LNCAP (cell line): Measurements from ENCODE around the gene CDC42EP5.

ENCODE experiments used
- TF ChIP-seq, protein P1 (sequence below): fragments of 450-650 bp; IDR thresholded peaks from 2 replicates; pipeline ENCODE4 v1.5.1; 2017; ENCODE audit warnings: mild to moderate bottlenecking

The CDC42EP5 gene

DNA sequence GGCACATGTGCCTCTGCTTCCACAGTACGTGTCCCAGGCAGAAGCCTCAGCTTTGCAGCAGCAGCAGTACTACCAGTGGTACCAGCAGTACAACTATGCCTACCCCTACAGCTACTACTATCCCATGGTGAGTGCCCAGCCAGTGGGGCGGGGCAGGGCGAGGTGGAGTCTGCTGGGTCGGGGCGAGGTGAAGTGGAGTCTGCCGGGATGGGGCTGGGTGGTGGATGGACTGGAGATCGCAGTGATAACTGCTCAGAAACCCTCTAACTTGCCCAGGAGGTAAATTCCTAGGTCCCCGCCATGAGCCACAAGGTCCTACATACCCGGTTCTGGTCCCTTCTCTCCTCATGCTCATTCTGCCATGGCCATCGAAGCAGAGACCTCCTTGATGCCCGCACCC lies 20.5 kb downstream of the CDC42EP5 start:
- TF ChIP-seq, protein P1, sequence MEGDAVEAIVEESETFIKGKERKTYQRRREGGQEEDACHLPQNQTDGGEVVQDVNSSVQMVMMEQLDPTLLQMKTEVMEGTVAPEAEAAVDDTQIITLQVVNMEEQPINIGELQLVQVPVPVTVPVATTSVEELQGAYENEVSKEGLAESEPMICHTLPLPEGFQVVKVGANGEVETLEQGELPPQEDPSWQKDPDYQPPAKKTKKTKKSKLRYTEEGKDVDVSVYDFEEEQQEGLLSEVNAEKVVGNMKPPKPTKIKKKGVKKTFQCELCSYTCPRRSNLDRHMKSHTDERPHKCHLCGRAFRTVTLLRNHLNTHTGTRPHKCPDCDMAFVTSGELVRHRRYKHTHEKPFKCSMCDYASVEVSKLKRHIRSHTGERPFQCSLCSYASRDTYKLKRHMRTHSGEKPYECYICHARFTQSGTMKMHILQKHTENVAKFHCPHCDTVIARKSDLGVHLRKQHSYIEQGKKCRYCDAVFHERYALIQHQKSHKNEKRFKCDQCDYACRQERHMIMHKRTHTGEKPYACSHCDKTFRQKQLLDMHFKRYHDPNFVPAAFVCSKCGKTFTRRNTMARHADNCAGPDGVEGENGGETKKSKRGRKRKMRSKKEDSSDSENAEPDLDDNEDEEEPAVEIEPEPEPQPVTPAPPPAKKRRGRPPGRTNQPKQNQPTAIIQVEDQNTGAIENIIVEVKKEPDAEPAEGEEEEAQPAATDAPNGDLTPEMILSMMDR = no peak

DNA sequence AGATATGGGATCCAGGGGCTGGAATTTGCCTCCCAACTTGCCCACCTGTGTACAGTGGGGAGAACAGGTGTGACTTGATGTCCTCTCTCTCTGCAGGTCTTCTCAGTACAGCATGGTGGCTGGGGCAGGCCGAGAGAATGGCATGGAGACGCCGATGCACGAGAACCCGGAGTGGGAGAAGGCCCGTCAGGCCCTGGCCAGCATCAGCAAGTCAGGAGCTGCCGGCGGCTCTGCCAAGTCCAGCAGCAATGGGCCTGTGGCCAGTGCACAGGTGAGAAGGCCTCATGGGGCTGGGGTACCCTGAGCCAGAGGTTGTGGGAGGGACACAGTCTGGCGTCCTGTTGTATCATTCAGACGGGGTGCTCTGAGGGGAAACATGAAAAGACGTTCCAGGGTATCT lies 21.1 kb downstream of the CDC42EP5 start:
- TF ChIP-seq, protein P1 = no peak

DNA sequence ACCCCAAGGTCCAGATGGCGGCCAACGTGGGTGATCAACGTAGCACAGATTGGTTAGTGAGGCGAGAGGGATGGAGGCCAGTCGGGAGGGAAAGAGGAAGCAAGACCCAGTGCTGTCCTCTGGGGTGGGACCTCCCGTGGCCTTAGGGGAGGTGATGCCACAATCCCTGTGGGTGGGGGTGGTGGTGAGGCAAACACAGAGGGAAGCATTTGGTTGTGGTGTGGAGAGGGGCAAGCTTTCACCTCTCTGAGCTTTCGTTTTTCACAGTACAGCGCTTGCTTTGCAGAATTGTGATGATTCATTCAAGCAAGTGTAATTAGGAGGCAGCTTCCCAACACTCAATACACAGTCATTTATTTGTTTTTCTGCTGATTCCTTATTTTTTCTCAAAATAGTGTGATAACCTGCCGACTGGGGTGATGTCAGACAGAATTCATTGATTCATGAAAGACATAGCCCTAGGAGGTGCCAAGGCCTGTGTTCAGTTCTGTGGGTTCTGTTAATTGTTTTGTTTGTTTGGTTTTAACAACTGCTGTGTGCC lies 21.7 kb downstream of the CDC42EP5 start:
- TF ChIP-seq, protein P1 = no peak

DNA sequence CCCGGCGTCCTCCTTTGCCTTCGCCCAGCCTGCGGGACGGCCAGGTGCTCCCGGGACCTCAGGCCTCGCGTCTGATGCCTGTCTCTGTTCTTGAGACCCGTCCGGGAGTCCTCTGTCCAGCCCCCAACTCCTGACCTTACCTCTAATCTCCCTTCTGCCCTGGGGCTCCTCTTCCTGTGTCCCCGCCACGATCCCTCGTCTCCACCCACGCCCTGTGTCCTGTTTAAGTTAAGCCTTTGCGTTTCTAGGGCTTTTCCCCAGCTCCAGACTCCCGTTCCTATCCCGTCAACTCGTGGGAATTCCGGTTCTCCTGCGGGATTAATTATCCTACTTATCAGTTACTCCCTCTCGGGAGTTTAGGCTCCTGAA lies 23.4 kb downstream of the CDC42EP5 start:
- TF ChIP-seq, protein P1 = no peak

DNA sequence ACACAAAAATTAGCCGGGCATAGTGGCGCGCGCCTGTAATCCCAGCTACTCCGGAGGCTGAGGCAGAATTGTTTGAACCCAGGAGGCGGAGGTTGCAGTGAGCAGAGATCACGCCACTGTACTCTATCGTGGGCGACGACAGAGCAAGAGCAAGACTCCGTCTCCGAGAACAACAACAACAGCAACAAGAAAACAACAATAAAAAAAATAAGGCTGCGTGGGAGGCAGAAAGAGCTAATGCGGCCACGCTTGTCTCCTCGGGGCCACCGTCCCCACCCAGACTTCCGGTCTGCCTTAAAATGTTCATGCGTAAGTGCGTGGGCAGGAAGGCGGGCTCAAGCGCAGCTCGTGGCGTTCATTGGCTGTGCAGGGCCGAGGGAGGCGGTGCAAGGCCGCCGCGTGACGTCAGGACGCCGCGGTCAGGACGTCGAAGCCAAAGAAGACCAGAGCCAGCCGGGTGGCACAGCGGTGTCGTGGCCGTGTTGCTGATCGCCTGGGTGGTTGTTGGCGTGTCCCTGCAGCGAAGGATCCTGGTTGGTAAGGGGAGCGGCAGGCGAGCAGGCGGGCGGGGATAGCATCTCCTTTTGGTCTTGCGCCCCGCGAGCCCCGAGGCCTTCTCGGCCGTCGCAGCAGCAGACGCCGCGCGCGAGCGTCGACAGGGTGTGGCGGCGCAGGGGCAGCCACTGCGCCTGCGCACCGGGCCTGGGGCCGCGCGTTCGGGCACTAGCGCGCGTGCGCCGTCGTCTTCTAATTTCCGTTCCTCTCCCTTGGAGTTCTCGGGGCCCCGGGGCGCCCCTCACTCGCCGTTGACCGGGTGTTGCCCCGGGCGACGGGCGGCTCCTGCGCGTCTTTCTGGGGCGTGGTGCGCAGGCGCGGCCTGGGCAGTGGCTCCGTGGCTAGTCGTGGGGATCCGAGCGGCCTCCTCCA lies 24.1 kb downstream of the CDC42EP5 start, which contains the start of gene LENG8:
Gene LENG8, plus strand, starts transcription at position 426 of the 927 bp plus-strand sequence. CDS start 2,146 bp downstream, outside the sequence.
- TF ChIP-seq, protein P1 = no peak

DNA sequence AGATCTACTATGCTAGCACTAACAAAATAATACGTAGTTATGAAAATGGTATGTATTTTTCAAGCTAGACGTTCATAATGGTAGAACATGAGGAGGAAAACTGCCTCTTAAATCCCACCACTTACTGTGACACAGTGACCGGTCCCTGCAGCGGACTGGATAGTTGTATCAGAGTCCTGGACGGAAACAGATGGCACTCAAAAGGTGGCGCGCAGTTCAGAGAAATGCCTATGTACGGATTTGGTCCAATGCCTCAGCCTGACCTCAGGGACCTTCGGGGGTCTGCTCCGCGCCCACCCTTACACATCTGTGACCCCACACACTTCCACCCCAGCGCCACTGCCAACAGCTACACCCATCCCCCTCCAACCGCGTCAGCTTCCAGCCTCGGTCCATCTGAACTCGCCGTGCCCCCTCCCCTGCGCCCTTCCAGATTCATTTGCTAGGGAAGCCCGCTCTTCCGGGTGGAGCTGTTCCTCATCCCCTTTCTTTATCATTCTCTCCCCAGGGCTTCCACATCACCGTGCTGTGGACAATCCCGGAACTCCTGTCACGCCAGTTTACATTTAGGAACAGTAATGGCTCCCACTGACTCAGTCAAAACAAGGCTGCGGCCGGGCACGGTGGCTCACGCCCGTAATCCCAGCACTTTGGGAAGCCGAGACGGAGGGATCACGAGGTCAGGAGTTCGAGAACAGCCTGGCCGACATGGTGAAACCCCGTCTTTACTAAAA lies 24.9 kb downstream of the CDC42EP5 start:
- TF ChIP-seq, protein P1 = no peak

DNA sequence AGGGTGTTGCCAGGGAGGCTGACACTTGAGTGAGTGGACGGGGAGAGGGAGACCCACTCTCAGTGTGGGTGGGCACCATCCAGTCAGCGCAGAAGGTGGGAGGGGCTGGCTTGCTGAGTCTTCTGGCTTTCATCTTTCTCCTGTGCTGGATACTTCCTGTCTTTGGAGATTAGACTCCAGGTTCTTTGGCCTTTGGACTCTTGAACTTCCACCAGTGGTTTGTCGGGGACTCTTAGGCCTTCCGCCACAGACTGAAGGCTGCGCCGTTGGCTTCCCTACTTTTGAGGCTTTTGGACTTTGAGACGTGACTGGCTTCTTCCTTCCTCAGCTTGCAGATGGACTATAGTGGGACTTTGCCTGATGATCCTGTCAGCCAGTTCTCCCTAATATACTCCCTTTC lies 28.4 kb downstream of the CDC42EP5 start:
- TF ChIP-seq, protein P1 = no peak
